Endothelial cell of umbilical vein (primary cell): ENCODE data around the gene STK11IP.

ENCODE experiments used
- POLR2AphosphoS5 ChIP-seq: IDR thresholded peaks from 2 replicates; pipeline ENCODE4 v1.6.1; 2012; ENCODE audit warnings: low read depth, mild to moderate bottlenecking, control low read depth, low read length, moderate library complexity; ENCODE audit not compliant: insufficient read depth
- TF ChIP-seq, protein P1 (sequence below), 2 donors: IDR thresholded peaks; 1 replicate in 1 of 2; 2 replicates in 1 of 2; pipeline ENCODE4 v1.5.1; 2011; ENCODE audit warnings: low read length in 2 of 2, mild to moderate bottlenecking in 2 of 2, moderate library complexity in 2 of 2, control low read depth in 1 of 2, inconsistent platforms in 1 of 2, low read depth in 1 of 2; ENCODE audit not compliant: insufficient read depth in 1 of 2; ENCODE audit errors: extremely low read depth in 1 of 2
- TF ChIP-seq, protein P2 (sequence below): IDR thresholded peaks from 2 replicates; pipeline ENCODE4 v1.6.1; 2011; ENCODE audit not compliant: insufficient read depth, insufficient read length

GRCh38 chr2:219581346-219581745 is 16.3 kb upstream of the STK11IP start:
- TF ChIP-seq POLR2AphosphoS5: no peak
- TF ChIP-seq, protein P1, sequence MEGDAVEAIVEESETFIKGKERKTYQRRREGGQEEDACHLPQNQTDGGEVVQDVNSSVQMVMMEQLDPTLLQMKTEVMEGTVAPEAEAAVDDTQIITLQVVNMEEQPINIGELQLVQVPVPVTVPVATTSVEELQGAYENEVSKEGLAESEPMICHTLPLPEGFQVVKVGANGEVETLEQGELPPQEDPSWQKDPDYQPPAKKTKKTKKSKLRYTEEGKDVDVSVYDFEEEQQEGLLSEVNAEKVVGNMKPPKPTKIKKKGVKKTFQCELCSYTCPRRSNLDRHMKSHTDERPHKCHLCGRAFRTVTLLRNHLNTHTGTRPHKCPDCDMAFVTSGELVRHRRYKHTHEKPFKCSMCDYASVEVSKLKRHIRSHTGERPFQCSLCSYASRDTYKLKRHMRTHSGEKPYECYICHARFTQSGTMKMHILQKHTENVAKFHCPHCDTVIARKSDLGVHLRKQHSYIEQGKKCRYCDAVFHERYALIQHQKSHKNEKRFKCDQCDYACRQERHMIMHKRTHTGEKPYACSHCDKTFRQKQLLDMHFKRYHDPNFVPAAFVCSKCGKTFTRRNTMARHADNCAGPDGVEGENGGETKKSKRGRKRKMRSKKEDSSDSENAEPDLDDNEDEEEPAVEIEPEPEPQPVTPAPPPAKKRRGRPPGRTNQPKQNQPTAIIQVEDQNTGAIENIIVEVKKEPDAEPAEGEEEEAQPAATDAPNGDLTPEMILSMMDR (IDR thresholded peaks at IDR 0.05; ENCODE audit: extremely low read depth in 1 of 2, insufficient read depth in 1 of 2, low read depth in 1 of 2, low read length in 2 of 2): no peak
- TF ChIP-seq, protein P2, sequence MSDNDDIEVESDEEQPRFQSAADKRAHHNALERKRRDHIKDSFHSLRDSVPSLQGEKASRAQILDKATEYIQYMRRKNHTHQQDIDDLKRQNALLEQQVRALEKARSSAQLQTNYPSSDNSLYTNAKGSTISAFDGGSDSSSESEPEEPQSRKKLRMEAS: no peak
